NCI-H1436 treated with DMSO at 0.1 percent for 48 hours (cell line): Measurements from ENCODE around the gene PRSS8.
A peak's percentile ranks its signal among the peaks of the same experiment; 100 is the strongest.

Source experiments
- DNase-seq: peaks from one replicate; lab custom pipeline; 2025; lab: John Stamatoyannopoulos, UW

PRSS8 gene

DNA sequence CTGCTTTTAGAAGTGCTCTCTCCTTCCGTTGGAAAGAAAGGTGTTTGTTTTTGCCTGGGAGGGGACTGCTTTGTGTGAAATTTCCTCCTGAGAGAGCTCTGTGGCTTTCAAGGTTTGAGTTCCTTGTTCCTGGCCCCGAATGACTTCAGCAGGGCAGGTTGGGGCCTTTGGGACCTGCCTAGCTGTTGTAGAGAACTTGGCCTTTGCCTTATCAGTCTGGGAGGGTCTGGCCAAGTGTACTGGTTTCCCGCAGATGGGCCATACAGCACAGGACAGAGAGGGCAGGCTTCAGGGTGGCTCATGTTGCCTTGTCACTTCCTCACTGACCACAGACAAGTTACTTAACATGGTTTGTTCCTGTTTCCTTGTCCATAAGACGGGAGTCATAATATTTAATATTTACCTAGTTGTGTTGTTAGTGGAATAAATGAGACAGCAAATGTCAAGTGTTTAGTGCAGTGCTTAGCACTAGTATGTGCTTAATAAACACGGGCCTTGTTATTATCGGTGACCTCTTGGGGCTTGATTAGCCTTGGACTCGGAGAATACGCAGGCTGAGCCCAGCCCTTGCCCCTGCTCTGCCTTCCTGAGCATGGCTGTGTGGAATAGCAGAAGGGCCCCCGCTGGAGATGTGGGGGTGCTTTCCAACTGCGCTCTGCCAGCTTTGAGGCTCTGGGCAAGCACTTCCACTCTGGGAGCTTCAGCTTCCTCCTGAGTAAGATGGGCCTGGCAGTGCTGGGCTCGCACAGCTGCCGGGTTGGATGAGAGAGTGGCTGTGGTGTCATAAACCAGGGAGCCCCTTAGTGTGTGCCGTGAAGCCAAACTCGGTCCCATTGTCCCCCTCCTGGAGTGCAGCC lies 6.6 kb downstream of the PRSS8 start:
- no peak for DNase-seq

DNA sequence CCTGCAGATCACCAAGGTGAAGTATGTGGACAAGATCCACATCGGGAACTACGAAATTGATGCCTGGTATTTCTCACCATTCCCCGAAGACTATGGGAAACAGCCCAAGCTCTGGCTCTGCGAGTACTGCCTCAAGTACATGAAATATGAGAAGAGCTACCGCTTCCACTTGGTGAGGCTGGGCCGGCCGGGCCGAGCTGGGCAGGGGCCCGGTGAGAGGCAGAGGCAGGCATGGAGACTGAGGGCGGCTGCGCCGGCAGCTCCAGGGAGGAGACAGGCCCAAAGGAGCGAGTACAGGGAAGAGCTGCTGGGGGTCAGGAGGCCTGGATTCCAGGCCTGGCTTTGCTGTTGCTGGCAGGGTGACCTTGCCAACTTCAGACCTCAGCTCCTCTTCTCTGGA lies 8.3 kb downstream of the PRSS8 start:
- no peak for DNase-seq

DNA sequence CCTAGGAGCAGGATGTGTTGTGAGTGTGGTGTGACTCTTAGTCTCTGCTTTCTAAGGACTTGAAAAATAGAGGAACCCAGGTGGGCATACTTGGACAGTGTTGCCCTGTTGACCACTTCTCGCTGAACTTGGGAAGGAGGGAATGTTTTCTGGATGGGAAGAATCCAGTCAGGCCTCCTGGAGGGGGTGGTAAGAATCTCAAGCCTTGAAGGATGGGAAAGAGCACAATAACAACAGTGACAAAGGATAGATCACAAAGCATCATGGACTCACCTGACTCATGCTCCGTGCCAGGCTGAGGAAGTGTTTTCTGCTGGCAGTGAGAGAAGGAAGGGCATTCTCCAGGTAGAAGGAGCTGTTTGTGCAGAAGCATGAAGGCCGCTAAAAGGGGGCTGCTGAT lies 9.7 kb downstream of the PRSS8 start:
- no peak for DNase-seq

DNA sequence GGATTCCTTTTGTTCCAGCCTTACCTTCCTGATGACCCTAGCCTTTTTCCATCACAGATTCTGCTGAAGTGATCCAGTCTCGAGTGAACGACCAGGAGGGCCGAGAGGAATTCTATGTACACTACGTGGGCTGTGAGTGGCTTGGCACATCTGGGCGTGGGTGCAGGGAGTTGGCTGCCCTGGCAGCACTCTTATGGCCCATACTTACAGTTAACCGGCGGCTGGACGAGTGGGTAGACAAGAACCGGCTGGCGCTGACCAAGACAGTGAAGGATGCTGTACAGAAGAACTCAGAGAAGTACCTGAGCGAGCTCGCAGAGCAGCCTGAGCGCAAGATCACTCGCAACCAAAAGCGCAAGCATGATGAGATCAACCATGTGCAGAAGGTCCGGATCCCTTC lies 15.4 kb downstream of the PRSS8 start:
- no peak for DNase-seq

DNA sequence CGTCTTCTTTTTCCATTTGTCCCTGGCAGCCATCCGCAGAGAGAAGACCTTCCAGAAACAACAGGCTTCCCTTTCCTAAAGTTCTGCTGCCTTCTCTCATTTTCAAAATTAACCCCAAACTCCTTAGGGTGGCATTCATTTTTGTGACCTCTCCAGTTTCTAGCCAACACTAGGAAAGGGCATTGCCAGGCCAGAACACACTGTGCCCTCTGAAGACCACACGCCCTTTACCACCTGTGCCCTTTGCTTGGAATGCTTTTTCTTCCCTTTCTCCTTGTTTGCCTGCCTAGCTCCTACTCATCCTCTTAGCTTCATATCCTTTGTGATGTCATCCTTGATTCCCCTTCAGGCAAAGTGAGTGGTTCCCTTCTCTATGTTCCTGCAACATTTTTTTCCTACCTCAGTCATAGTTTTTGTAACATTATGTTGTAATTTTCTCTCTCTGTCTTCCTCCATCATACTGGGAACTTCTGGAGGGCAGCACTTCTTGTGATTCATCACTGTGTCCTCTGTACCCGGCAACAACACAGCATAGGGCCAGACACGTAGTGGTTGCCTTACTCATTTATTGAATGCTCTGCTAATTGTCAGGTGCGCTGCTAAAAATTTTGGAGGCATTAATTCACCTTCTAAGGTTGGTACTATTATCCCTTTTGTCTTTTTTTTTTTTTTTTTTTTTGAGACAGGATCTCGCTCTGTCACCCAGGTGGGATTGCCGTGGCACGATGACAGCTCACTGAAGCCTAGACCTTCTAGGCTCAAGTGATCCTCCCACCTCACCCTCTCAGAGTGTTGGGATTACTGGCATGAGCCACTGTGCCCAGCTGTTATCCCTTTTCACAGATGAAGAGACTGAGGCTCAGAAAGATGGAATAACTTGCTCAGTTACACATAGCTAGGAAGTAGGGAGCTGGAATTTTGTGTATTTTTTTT lies 17.0 kb downstream of the PRSS8 start:
- DNase-seq: no peak

DNA sequence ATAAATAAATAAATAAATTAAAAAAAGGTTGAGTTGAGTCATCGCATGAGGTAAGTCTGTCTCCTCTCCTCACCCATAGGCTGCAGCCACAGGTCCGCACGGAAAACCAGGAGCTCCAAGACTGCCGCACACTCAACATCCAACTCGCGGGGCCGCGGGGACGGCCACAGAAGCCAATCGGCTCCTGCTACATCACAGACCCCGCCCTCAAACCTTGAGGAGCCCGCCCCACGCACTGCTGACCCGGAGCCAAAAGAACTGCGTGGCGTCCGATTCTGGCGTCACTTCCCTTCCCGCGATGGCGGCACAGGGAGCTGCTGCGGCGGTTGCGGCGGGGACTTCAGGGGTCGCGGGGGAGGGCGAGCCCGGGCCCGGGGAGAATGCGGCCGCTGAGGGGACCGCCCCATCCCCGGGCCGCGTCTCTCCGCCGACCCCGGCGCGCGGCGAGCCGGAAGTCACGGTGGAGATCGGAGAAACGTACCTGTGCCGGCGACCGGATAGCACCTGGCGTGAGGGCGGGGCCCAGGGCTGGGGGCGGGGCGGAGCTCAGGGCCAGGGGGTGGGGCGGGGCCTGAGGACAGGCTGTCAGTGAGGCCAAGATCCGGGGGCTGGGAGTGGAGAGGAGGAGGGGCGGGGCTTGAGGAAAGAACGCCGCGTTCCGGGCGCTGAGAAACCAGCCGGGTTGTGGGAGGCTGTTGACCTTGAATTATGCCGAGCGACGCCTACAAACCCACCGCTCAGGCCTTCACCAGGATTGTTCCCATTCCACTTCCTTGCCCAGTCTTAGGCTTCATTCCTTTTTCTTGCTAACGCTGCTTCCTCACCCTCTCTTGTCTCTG lies 17.9 kb downstream of the PRSS8 start, which contains the start of gene KAT8:
TSS of gene KAT8 (plus strand) at position 281 of the 839 bp plus-strand sequence. CDS start at position 299, 18 bp downstream.
- DNase-seq: peak; percentile 86

DNA sequence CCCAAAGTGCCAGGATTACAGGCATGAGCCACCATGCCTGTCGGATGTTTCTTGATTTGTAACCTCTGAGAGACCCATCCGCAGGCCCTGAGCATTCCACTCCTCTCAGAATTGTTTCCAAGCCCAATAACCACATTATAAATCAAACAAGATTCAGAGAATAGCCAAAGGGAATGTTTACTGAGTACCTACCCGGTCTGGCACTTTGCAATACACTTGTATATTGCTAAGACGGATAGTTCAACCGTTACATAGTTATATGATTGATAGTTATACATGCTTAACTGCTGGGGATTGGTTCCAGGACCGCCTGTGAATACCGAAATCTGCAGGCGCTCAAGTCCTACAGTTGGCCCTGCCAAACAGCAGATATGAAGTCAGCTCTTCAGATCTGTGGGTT lies 21.1 kb downstream of the PRSS8 start:
- no peak for DNase-seq

DNA sequence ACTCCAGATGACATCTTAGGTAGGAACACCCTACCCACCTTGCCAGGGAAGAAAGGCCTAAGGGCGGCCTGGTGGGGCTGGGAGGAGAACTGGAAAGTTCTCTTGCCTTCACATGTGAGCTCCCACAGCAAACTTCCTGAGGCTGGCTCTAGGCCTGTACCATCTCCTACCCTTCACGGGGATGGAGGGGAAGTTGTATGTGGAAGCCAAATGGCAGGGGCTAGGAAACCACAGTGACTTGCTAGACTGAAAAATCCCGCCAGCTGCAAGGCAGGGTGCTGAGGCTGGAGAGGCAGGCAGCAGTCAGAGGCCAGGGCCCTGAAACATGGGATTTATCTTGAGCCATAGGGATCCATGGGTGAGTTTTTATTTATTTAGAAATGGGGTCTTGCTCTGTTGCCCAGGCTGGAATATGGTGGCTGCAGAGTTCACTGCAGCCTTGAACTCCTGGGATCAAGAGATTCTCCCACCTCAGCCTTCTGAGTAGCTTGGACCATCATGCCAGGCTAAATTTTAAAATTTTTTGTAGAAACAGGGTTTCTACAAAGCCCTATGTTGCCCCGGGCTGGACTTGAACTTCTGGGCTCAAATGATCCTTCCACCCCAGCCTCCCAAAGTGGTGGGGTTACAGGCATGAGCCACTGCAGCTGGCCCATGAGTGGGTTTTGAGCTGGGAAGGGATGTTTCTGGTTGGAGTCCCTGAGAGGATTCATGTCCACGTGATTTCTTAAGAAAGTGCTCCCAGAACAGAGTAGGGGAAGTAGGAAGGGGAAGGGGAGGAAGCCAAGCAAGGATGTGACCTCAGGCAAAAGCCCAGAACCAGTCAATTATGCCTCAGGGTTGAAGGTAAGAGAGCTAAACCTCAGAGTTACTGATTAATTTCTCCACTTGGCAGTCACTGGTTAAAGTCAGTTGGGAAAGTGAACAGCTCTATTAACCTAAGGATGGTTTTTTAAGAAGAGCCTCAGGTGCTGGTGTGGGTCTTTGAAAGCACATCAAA lies 22.1 kb downstream of the PRSS8 start:
- DNase-seq: no peak

DNA sequence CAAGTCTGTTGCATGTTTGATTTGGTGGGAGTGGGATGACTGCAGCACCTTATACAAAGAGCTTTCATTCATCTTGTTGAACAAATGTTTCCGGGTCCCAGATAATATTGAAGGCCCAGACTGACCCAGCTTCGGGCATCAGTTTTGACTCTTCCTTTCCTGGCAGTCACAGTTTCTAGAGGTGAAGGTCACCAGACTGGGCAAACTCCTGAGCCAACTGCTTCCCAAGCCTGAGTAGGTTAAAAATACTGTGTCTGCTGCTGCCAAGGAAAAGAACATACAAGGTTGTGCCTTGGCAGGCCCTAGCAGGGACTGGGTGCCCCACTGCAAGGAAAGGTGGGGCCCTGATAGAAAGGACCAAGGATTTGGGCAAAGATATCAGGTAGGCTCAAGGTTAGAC lies 22.8 kb downstream of the PRSS8 start:
- no peak for DNase-seq

DNA sequence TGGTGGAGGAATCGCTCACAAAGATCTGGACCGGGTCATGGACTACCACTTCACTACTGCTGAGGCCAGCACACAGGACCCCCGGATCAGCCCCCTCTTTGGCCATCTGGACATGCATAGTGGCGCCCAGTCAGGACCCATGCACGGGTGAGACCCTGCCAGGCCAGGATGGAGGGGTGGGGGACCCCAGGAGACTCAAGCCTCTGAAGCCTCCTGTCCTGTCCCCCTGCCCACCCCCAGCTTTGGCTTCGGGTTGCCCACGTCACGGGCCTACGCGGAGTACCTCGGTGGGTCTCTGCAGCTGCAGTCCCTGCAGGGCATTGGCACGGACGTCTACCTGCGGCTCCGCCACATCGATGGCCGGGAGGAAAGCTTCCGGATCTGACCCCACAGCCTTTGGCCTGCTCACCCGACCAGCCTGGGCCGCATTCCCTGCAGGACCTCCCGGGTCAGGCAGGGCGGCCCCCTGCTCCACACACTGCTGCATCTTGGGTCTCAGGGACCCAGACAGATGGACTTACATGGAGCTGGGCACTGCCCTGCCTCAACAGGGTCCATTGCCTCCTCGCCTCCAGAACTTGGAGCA lies 23.6 kb downstream of the PRSS8 start:
- DNase-seq: no peak

DNA sequence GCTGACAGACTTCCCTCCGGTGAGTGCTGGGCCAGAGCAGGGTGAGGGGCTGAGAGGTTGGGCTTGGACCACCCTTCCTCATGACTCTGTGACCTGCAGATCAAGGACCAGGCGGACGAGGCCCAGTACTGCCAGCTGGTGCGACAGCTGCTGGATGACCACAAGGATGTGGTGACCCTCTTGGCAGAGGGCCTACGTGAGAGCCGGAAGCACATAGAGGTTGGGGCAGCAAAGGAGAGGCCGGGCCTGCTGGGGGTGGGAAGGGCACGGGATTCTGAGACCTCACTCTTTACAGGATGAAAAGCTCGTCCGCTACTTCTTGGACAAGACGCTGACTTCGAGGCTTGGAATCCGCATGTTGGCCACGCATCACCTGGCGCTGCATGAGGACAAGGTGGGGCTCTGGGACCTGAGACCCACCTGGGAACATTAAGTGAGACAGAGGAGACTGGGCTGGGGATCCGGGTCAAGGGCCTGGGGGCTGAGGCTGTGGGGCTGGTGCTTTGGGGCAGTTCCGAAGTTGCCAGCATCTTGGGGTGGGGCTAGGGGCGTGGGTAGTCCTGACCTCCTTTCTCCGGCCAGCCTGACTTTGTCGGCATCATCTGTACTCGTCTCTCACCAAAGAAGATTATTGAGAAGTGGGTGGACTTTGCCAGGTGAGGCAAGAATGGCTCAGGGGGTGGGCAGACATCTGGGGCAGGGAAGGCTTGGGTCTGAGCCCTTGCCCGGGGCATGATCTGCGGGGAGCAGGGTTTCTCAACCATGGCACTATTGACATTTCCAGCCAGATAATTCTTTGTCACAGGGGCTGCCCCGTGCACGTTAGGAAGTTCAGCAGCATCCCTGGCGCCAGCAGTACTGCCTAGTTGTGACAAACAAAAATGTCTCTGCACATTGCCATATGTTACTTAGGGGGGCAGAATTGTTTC lies 25.2 kb downstream of the PRSS8 start:
- DNase-seq: no peak

DNA sequence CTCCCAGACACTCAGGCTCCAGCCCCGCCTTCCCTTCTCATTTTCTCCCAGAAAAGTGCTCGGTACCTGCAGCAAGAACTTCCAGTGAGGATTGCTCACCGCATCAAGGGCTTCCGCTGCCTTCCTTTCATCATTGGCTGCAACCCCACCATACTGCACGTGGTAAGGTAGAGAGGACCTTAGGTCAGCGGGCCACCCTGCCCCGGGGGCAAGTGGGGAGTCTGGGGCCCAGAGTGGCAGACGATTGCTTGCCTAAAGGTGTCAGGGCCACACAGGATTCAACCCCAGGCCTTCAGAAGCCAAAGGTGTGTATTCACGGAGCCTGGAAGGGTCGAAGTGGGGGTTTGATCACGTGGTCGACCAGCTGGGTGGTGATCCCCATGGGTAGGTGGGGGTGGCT lies 25.9 kb downstream of the PRSS8 start:
- DNase-seq: no peak

DNA sequence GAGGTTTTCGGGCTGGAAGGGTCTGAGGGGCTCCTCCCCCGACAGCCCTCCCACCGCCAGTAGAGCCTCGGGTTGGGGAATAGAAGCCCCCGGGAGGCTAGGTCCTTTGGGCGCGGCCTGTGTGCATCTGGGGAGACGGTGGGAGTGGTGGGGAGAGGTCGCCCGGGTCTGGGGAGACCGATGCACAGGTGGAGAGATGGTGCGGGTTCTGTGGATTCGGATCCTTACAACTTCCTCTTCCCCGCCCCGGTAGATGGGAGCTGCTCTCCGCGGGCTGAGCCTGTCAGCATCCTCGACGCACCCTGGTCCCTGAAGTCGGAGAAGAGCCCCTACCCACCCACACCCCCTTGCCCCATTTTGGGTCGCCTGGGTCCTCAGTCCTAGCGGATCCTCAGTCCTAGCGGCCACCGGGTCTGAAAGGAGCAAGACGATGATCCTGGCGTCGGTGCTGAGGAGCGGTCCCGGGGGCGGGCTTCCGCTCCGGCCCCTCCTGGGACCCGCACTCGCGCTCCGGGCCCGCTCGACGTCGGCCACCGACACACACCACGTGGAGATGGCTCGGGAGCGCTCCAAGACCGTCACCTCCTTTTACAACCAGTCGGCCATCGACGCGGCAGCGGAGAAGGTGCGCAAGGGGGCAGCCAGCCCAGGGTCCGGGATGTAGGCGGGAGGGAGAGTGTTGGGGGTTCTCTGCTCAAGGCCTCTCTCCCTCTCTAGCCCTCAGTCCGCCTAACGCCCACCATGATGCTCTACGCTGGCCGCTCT lies 26.6 kb downstream of the PRSS8 start:
- no peak for DNase-seq

DNA sequence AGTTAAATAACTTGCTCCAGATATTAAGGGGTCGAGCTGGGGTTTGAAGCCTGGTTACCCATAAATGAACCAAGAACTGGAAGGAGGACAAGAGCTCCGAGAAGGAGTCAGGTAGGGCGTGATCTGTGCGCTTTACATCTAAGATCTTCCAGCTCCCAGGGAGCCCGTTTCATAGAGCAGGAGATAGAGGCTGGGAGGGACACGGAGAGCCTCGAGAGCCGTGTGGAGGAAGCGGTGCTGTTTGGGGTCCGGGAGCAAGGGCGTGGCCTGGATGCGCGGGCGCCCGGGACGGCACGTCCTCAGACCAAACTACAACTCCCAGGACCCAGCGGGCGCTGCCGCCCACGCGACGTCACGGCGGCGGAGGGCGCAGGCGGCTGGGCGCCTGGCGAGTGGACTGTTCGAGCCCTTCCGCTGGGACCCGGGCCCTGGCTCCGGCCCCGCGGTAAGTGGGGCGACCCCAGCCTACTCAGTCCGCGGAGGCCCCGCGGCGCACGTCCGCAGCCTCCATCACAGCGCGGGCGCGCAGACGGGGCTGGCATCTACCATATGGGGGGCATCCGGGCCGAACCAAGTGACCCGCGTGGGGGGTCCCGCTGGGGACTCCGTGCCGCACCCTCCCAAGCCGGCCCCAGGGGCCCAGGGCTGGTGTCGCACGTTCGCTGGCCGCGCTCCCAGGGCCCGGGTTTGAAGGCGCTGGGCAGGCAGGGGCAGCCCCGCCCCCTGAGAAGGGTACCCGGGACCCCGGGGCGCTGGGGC lies 27.3 kb downstream of the PRSS8 start, which contains the start of gene BCKDK:
TSS of gene BCKDK (plus strand) at position 352 of the 759 bp plus-strand sequence. CDS start 838 bp downstream, outside the sequence.
- no peak for DNase-seq

DNA sequence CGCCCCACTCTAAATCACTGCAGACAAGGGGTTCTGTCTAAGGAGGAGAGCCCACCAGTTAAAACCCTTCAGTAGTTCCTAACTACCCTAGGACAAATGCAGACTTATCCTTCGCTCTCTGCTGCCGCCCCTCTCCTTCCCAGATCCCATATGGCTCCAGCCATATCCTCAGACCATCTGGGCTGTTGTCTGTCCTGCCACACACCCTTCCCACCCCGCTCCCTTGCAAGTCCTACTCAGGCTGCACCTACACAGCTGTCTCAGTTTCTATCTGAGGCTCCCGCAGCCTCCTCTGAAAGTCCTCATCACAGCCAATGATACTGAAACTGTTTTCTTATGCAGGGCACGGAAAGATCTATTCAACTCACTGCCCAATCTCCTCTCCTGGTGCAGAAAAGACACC lies 28.1 kb downstream of the PRSS8 start:
- DNase-seq: no peak

DNA sequence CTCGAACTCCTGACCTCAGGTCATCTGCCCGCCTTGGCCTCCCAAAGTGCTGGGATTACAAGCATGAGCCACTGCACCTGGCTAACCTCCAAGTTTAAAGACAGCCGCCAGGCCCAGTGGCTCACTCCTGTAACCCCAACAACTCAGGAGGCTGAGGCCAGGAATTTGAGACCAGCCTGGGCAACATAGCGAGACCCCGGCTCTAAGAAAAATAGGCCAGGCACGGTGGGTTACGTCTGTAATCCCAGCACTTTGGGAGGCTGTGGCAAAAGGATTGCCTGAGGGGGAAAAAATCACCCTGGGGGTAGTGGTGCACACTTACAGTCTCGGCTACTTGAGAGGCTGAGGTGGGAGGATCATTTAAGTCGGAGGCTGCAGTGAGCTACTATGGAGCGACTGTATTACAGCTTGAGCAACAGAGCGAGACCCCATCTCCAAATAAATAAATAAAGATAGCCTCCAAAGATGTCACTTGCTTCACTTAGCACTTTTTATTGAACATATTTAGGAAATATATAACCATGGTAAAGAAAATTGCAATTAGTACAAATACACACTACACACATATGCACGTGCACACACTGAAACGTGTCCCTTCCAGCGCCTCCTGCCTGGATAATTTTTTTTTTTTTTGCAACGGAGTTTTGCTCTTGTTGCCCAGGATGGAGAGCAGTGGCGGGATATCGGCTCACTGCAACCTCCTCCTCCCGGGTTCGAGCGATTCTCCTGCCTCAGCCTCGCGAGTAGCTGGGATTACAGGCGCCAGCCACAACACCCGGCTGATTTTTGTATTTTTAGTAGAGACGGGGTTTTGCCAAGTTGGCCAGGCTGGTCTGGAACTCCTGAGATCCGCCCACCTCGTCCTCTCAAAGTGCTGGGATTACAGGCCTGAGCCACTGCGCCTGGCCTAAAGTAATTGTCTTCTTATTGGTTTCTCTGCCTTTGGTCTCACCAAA lies 28.7 kb downstream of the PRSS8 start:
- no peak for DNase-seq
